GM12874 (cell line): ENCODE results near the gene SCUBE2.

Experiments used
- CTCF ChIP-seq: IDR thresholded peaks from 2 replicates; pipeline ENCODE4 v1.5.1; 2011; ENCODE audit warnings: low read depth, mild to moderate bottlenecking, control low read depth, low read length, moderate library complexity; ENCODE audit not compliant: insufficient read depth

Gene SCUBE2

GRCh38 chr11:9019861-9020260 is 71.5 kb downstream of the SCUBE2 start:
- TF ChIP-seq CTCF, result no peak

GRCh38 chr11:9017773-9018172 is 73.6 kb downstream of the SCUBE2 start:
- no peak for TF ChIP-seq CTCF

GRCh38 chr11:9016916-9017642 is 74.3 kb downstream of the SCUBE2 start:
- TF ChIP-seq CTCF, result no peak

GRCh38 chr11:9015677-9016076 is 75.7 kb downstream of the SCUBE2 start:
- peak; percentile 78 for TF ChIP-seq CTCF

- TF ChIP-seq CTCF, result no peak
Measured at GRCh38 chr11:9014826-9015225, 76.6 kb downstream of the SCUBE2 start.

- TF ChIP-seq CTCF, result no peak
Measured at GRCh38 chr11:9013373-9013772, 78.0 kb downstream of the SCUBE2 start.

- no peak for TF ChIP-seq CTCF
Measured at GRCh38 chr11:9008661-9009060, 82.7 kb downstream of the SCUBE2 start.
